ENCODE measurements around the gene DPP6.

DNA sequence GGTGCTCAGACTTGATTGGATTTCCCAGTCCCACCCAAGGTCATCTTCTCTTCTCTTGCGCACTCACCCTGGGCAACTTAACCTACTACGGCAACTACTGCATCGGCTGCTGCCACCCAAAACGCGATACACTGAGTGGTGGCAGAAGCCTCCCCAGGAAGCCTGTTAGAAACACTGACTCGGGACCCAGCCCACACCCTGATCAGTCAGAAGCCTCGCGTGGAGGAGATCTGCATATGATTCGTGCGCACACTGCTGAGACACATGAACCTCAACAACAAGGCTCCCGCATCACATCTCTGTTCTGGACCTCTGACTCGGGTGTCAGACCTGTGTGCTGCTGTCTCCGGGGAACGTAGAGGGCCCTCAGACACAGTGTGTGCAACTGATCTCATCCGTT is 531.3 kb downstream of the DPP6 start:
- TF ChIP-seq, protein P1, sequence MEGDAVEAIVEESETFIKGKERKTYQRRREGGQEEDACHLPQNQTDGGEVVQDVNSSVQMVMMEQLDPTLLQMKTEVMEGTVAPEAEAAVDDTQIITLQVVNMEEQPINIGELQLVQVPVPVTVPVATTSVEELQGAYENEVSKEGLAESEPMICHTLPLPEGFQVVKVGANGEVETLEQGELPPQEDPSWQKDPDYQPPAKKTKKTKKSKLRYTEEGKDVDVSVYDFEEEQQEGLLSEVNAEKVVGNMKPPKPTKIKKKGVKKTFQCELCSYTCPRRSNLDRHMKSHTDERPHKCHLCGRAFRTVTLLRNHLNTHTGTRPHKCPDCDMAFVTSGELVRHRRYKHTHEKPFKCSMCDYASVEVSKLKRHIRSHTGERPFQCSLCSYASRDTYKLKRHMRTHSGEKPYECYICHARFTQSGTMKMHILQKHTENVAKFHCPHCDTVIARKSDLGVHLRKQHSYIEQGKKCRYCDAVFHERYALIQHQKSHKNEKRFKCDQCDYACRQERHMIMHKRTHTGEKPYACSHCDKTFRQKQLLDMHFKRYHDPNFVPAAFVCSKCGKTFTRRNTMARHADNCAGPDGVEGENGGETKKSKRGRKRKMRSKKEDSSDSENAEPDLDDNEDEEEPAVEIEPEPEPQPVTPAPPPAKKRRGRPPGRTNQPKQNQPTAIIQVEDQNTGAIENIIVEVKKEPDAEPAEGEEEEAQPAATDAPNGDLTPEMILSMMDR (conservative IDR thresholded peaks at IDR 0.05; ENCODE audit: low read depth, low read length) = no peak
- TF ChIP-seq EZH2 (IDR thresholded peaks at IDR 0.05; ENCODE audit: borderline replicate concordance, low read depth, low read length, poor library complexity, severe bottlenecking) = no peak

Data from A673 (cell line).